Measurements from ENCODE around the gene CAMK2A. TPM values are rescaled to one million over a fixed set of nuclear protein-coding genes. Genes with fewer than 3 reads are reported as not detected.

CAMK2A gene
- total and polyA plus RNA-seq, 4 donors, result under 0.01 TPM; not detected in 3

DNA sequence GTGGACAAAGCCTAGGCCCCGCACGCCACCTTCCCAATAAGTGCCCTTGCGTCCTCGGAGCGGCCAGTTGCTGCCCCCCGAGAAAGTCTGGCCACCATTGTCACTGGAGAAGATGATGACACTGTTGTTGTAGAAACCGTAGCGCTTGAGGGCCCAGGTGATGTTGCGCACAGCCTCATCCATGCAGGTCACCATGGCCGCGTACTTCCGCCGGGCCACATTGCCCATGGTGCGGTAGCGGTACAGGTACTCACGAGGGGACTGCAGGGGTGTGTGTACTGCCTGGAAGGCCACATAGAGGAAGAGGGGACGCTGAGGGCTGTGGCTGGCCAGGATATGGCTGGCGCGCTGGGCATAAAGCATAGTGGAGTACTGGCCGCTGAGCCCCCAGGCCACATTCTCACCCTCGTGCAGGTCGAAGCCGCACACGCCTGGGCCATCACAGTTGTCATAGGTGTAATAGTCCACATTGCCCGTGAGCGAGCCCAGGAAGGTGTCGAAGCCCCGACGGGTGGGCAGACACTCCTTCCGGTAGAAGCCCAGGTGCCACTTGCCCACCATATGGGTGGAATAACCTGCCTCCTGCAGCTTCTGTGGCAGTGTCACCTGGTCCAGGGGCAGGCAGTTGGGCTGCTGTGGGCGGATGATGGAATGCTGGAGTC lies 8.5 kb upstream of the CAMK2A start:
- H3K27ac ChIP-seq (ENCODE audit: low read depth in 1 of 2, low read length in 2 of 2), result no peak overlapping the region
- no peak for DNase-seq (ENCODE audit: low spot score)
- H3K4me3 ChIP-seq (ENCODE audit: low read depth in 1 of 3, low read length in 3 of 3), result no peak overlapping the region
- WGBS, result 97% methylated on average over 31 of the region's 31 CpGs
- TF ChIP-seq EGR1 (IDR thresholded peaks at IDR 0.05; ENCODE audit: low read depth in 2 of 2), result no peak
- TF ChIP-seq, protein P1, sequence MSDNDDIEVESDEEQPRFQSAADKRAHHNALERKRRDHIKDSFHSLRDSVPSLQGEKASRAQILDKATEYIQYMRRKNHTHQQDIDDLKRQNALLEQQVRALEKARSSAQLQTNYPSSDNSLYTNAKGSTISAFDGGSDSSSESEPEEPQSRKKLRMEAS (IDR thresholded peaks at IDR 0.05), result no peak
- TF ChIP-seq TAF1 (conservative IDR thresholded peaks at IDR 0.05), result no peak
- TF ChIP-seq JUND (IDR thresholded peaks at IDR 0.05), result no peak
- no peak for TF ChIP-seq HNF4A (conservative IDR thresholded peaks at IDR 0.05)
- no peak for TF ChIP-seq GABPA (IDR thresholded peaks at IDR 0.05 in 1 of 2, conservative IDR thresholded peaks at IDR 0.05 in 1 of 2)
- no peak for TF ChIP-seq NR2F2 (IDR thresholded peaks at IDR 0.05)
- no peak for TF ChIP-seq RAD21 (IDR thresholded peaks at IDR 0.05)
- no peak overlapping the region for H3K9ac ChIP-seq (ENCODE audit: low read depth in 1 of 2, low read length in 2 of 2)
- no peaks in the 10 kb centered on the region for H3K36me3 ChIP-seq (ENCODE audit: control insufficient read depth in 4 of 4, insufficient read depth in 3 of 4, low read depth in 1 of 4, low read length in 3 of 4)
- peaks cover 6 to 10% (median 8%) of the 10 kb centered on the region in 4 donors for H3K4me1 ChIP-seq (ENCODE audit: control insufficient read depth in 4 of 4, insufficient read depth in 4 of 4, low read length in 3 of 4)
- H3K27me3 ChIP-seq (ENCODE audit: control insufficient read depth in 4 of 4, insufficient read depth in 4 of 4, low read length in 3 of 4), result peaks cover 0 to 5% (median under 1%) of the 10 kb centered on the region in 4 donors
- H3K9me3 ChIP-seq (ENCODE audit: control insufficient read depth in 4 of 4, low read length in 3 of 4), result no peaks in the 10 kb centered on the region

DNA sequence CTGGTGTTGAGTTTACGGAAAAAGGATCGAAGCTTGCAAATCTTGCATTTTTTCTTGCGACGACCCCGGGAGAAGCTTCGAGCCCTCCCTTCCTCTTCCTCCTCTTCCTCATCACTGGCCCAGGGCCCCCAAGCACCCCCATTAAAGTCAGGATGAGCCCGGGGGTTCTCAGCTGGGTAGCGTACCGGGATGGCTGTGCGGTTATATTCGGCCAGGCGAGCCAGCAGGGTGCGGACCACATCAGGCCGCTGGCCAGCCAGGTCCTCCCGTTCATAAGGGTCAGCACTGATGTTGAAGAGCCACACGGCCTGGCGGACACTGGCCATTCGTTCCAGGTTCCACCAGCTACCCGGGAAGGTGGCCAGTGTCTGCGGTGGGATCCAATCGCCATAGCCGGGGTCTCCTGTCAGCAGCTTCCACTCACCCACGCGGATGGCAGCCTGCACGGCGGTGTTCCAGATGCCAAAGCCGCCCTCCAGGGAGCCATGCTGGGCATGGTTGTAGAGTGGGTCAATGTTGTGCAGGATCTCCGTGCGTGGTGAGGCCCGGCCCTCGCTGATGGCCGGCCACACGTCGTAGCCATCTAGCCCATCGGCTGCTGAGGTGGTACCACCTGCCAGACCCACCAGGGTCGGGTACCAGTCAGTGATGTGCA lies 7.8 kb upstream of the CAMK2A start:
- TF ChIP-seq, protein P2, sequence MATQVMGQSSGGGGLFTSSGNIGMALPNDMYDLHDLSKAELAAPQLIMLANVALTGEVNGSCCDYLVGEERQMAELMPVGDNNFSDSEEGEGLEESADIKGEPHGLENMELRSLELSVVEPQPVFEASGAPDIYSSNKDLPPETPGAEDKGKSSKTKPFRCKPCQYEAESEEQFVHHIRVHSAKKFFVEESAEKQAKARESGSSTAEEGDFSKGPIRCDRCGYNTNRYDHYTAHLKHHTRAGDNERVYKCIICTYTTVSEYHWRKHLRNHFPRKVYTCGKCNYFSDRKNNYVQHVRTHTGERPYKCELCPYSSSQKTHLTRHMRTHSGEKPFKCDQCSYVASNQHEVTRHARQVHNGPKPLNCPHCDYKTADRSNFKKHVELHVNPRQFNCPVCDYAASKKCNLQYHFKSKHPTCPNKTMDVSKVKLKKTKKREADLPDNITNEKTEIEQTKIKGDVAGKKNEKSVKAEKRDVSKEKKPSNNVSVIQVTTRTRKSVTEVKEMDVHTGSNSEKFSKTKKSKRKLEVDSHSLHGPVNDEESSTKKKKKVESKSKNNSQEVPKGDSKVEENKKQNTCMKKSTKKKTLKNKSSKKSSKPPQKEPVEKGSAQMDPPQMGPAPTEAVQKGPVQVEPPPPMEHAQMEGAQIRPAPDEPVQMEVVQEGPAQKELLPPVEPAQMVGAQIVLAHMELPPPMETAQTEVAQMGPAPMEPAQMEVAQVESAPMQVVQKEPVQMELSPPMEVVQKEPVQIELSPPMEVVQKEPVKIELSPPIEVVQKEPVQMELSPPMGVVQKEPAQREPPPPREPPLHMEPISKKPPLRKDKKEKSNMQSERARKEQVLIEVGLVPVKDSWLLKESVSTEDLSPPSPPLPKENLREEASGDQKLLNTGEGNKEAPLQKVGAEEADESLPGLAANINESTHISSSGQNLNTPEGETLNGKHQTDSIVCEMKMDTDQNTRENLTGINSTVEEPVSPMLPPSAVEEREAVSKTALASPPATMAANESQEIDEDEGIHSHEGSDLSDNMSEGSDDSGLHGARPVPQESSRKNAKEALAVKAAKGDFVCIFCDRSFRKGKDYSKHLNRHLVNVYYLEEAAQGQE (IDR thresholded peaks at IDR 0.05), result no peak
- no peak for TF ChIP-seq RXRA (IDR thresholded peaks at IDR 0.05)
- no peak for DNase-seq (ENCODE audit: low spot score)

DNA sequence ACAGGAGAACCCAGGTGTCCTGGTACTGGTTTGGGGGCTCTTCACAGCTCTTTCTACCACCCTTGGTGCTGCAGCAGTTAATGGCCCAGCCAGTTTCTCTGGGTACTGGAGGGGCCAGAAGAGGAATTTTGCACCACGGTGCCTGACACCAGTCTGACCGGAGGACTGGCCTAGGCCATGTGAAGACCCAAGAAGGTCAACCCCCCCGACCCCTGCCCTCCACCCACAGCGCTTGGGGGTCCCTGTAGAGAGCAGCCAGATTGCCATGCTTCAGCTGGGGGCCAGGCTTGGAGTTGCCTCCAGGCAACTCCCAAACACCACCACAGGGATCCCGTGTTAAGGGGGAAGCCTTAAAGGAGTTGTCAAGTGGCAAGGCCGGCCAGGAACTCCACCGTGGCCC lies 6.9 kb upstream of the CAMK2A start:
- Histone ChIP-seq H3K4me3 (ENCODE audit: low read depth in 1 of 3, low read length in 3 of 3) (no peak overlapping the region), H3K27ac (ENCODE audit: low read depth in 1 of 2, low read length in 2 of 2) (no peak overlapping the region), H3K4me1 (ENCODE audit: control insufficient read depth in 4 of 4, insufficient read depth in 4 of 4, low read length in 3 of 4) (no peaks in the 10 kb centered on the region), H3K27me3 (ENCODE audit: control insufficient read depth in 4 of 4, insufficient read depth in 4 of 4, low read length in 3 of 4) (peaks cover 0 to 6% (median under 1%) of the 10 kb centered on the region in 4 donors), H3K36me3 (ENCODE audit: control insufficient read depth in 4 of 4, insufficient read depth in 3 of 4, low read depth in 1 of 4, low read length in 3 of 4) (no peaks in the 10 kb centered on the region), H3K9me3 (ENCODE audit: control insufficient read depth in 4 of 4, low read length in 3 of 4) (no peaks in the 10 kb centered on the region), H3K9ac (ENCODE audit: low read depth in 1 of 2, low read length in 2 of 2) (no peak overlapping the region)
- DNase-seq (ENCODE audit: low spot score), result no peak
- whole genome bisulfite sequencing, result 95% methylated on average over 7 of the region's 7 CpGs
- TF ChIP-seq TAF1 (conservative IDR thresholded peaks at IDR 0.05), result no peak

More for the DNA sequence above, 7.8 kb upstream of the CAMK2A start:
- WGBS, result 96% methylated on average over 36 of the region's 36 CpGs
- Histone ChIP-seq H3K27me3 (ENCODE audit: control insufficient read depth in 4 of 4, insufficient read depth in 4 of 4, low read length in 3 of 4) (peaks cover 0 to 5% (median under 1%) of the 10 kb centered on the region in 4 donors), H3K9ac (ENCODE audit: low read depth in 1 of 2, low read length in 2 of 2) (no peak overlapping the region), H3K36me3 (ENCODE audit: control insufficient read depth in 4 of 4, insufficient read depth in 3 of 4, low read depth in 1 of 4, low read length in 3 of 4) (no peaks in the 10 kb centered on the region), H3K4me1 (ENCODE audit: control insufficient read depth in 4 of 4, insufficient read depth in 4 of 4, low read length in 3 of 4) (peaks cover 3 to 6% (median 4%) of the 10 kb centered on the region in 4 donors), H3K4me3 (ENCODE audit: low read depth in 1 of 3, low read length in 3 of 3) (no peak overlapping the region), H3K27ac (ENCODE audit: low read depth in 1 of 2, low read length in 2 of 2) (no peak overlapping the region), H3K9me3 (ENCODE audit: control insufficient read depth in 4 of 4, low read length in 3 of 4) (no peaks in the 10 kb centered on the region)
